ENCODE measurements around the gene TUBGCP5.

- TF ChIP-seq L3MBTL2 (conservative IDR thresholded peaks at IDR 0.05) (no peak), FOXA1 (IDR thresholded peaks at IDR 0.05) (no peak), ZNF384 (IDR thresholded peaks at IDR 0.05) (no peak), ARNT (IDR thresholded peaks at IDR 0.05) (no peak), TARDBP (IDR thresholded peaks at IDR 0.05) (no peak), HDGF (IDR thresholded peaks at IDR 0.05; ENCODE audit: borderline replicate concordance) (no peak)
Measured at GRCh38 chr15:22989576-22990477, 49.5 kb downstream of the TUBGCP5 start.

Measured in HEK293T (cell line).